ENCODE data around the gene NR0B2. TPM values are rescaled to one million over a fixed set of nuclear protein-coding genes. Genes with fewer than 3 reads are reported as not detected.

NR0B2 gene
- total and polyA plus RNA-seq, 12 donors: 2.7 to 14.7 (median 6.1) TPM

GRCh38 chr1:26959722-26960624 lies 46.2 kb upstream of the NR0B2 start, which contains the start of gene KDF1:
Gene KDF1, minus strand, starts transcription at chr1:26960468. Its CDS starts 8,088 bp downstream, at chr1:26952380.
- peaks cover 0 to 12% (median 10%) of the 10 kb centered on the region in 9 donors for H3K4me1 ChIP-seq
- no peak within 1 kb of the TSS for H3K27ac ChIP-seq
- 1 to 2% methylated on average over 78 to 86 of the region's 86 CpGs for WGBS, 2 donors
- H3K27me3 ChIP-seq: peaks cover 14 to 66% (median 46%) of the 10 kb centered on the region in 7 donors
- TF ChIP-seq CTCF (IDR thresholded peaks at IDR 0.05): peak in 1 of 9 donors; percentile 12
- H3K4me3 ChIP-seq: peak within 1 kb of the TSS; percentile 10 to 57 (median 44)
- ATAC-seq (peak in 5 of 8 donors; percentile 25 to 56 (median 35)), DNase-seq (no peak)
- H3K9me3 ChIP-seq: peaks cover 0 to 16% (median 0%) of the 10 kb centered on the region in 11 donors
- intact Hi-C loops (cut with DNase I): loop anchor here in 2 of 10 donors (10.0 kb wide), 1 partner anchor 135 kb away; no protein-coding TSS in a partner anchor
- H3K36me3 ChIP-seq: no peaks in the 10 kb centered on the region

DNA sequence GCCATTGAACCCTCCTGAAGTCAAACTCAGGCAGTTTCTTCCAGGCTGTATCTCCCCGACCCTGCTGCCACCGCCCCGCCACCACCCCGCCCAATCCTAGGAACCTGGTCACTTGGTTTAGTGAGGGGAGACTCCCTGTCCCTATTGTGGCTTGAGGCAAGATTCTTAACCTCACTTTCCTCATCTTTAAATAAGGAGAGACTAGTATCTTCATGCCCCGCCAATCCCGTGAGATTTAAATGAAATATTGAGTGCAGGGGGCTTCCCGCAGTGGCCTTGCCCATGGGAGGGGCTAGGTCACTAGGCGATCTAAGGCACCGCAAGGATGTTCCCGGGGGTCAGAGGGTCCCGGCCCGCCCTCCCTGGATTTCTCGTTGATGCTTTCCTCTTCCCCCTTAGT lies 45.5 kb upstream of the NR0B2 start:
- Histone ChIP-seq H3K27me3 (peaks cover 14 to 59% (median 46%) of the 10 kb centered on the region in 7 donors), H3K4me1 (peaks cover 0 to 12% (median 10%) of the 10 kb centered on the region in 9 donors), H3K9me3 (peaks cover 0 to 16% (median 0%) of the 10 kb centered on the region in 11 donors), H3K36me3 (no peaks in the 10 kb centered on the region), H3K4me3 (no peak overlapping the region), H3K27ac (no peak overlapping the region)
- ATAC-seq: no peak
- no peak for DNase-seq
- 23 to 27% methylated on average over 13 of the region's 13 CpGs for WGBS, 2 donors
- TF ChIP-seq CTCF (IDR thresholded peaks at IDR 0.05): no peak
- intact Hi-C loops (cut with DNase I): no loop called here

DNA sequence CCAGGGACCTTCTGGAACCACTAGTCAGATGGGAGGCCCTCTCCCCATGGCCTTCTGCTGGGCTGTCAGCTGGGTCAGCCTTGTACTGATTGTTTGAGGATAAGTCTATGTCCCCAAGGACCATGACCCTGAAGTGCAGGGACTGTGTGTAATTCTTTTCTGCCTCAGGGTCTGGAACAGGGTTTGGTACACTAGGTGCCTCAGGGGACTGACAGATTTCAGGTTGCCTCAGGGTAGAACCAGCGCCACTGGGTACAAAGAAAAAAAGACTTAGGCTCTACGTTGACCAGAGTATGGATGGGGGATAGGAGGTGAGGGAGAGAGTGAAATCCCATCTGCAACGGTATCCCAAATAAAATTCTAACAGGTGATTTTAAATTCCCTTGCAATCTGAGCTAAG lies 43.5 kb upstream of the NR0B2 start:
- 76 to 88% methylated on average over 3 of the region's 3 CpGs for WGBS, 2 donors
- ATAC-seq (no peak), DNase-seq (no peak)
- Histone ChIP-seq H3K27me3 (peaks cover 14 to 54% (median 43%) of the 10 kb centered on the region in 7 donors), H3K9me3 (peaks cover 0 to 16% (median 0%) of the 10 kb centered on the region in 11 donors), H3K27ac (no peak overlapping the region), H3K36me3 (no peaks in the 10 kb centered on the region), H3K4me1 (peaks cover 0 to 12% (median 10%) of the 10 kb centered on the region in 9 donors), H3K4me3 (no peak overlapping the region)
- intact Hi-C loops (cut with DNase I): no loop called here
- no peak for TF ChIP-seq CTCF (IDR thresholded peaks at IDR 0.05)

DNA sequence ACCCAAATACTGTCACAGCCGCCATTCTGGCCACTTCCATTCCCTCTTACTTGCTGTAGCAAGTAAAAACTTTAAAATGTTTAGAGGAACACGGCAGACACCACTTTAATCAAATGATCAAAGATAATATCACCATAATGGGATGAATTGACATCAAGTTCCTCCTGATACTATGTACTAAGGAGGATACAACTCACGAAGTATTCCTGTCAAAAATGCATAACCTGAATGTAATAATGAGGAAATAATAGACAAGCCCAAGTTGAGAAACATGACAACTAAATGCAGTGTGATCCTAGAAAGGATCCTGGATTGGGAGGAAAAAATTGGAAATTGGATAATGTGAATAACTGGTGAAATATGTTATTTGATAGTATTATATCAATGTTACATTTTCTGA lies 42.5 kb upstream of the NR0B2 start:
- Histone ChIP-seq H3K27me3 (peaks cover 14 to 47% (median 42%) of the 10 kb centered on the region in 7 donors), H3K9me3 (peaks cover 0 to 16% (median 0%) of the 10 kb centered on the region in 11 donors), H3K27ac (no peak overlapping the region), H3K36me3 (no peaks in the 10 kb centered on the region), H3K4me1 (peaks cover 0 to 12% (median 10%) of the 10 kb centered on the region in 9 donors), H3K4me3 (no peak overlapping the region)
- ATAC-seq: no peak
- TF ChIP-seq CTCF (IDR thresholded peaks at IDR 0.05): no peak
- whole genome bisulfite sequencing, 2 donors: 80% methylated on average over 3 of the region's 3 CpGs
- DNase-seq: no peak
- intact Hi-C loops (cut with DNase I): no loop called here
